HG03039 (cell line): ENCODE data around the gene SATB1.
A peak's percentile ranks its signal among the peaks of the same experiment; 100 is the strongest.

Experiments
- ATAC-seq: cut with Tn5 transposase; IDR thresholded peaks from one replicate; pipeline ENCODE4 v1.9.1; 2021; ENCODE audit warnings: mild to moderate bottlenecking, moderate library complexity; ENCODE audit not compliant: unreplicated experiment

Gene SATB1

GRCh38 chr3:18432752-18433151 lies 7.6 kb upstream of the SATB1 start:
- ATAC-seq = no peak

- ATAC-seq = no peak
Observed at GRCh38 chr3:18431266-18431665, 6.1 kb upstream of the SATB1 start.

GRCh38 chr3:18428991-18429745 lies 4.0 kb upstream of the SATB1 start:
- no peak for ATAC-seq

GRCh38 chr3:18428036-18428435 lies 2.9 kb upstream of the SATB1 start:
- ATAC-seq = no peak

- ATAC-seq = no peak
Observed at GRCh38 chr3:18426597-18427193, 1.6 kb upstream of the SATB1 start.

GRCh38 chr3:18425641-18426257 lies 610 bp upstream of the SATB1 start:
- no peak for ATAC-seq

GRCh38 chr3:18424213-18424728 lies 868 bp downstream of the SATB1 start:
- peak; percentile 1 for ATAC-seq

- peak; percentile 84 for ATAC-seq
Observed at GRCh38 chr3:18423401-18424212, 1.5 kb downstream of the SATB1 start.

GRCh38 chr3:18422972-18423371 lies 2.2 kb downstream of the SATB1 start:
- no peak for ATAC-seq

- no peak for ATAC-seq
Observed at GRCh38 chr3:18420555-18420954, 4.6 kb downstream of the SATB1 start.

- no peak for ATAC-seq
Observed at GRCh38 chr3:18419232-18419631, 5.9 kb downstream of the SATB1 start.

GRCh38 chr3:18417904-18418572 lies 7.1 kb downstream of the SATB1 start:
- no peak for ATAC-seq

- no peak for ATAC-seq
Observed at GRCh38 chr3:18416332-18416731, 8.8 kb downstream of the SATB1 start.

- ATAC-seq = no peak
Observed at GRCh38 chr3:18415839-18416238, 9.3 kb downstream of the SATB1 start.

- ATAC-seq = no peak
Observed at GRCh38 chr3:18415167-18415566, 10.0 kb downstream of the SATB1 start.

GRCh38 chr3:18412684-18413083 lies 12.5 kb downstream of the SATB1 start:
- ATAC-seq = no peak

- ATAC-seq = no peak
Observed at GRCh38 chr3:18411541-18411940, 13.6 kb downstream of the SATB1 start.

- no peak for ATAC-seq
Observed at GRCh38 chr3:18410205-18410604, 14.9 kb downstream of the SATB1 start.

GRCh38 chr3:18409266-18409665 lies 15.9 kb downstream of the SATB1 start:
- ATAC-seq = no peak

- ATAC-seq = no peak
Observed at GRCh38 chr3:18405141-18405540, 20.0 kb downstream of the SATB1 start.

GRCh38 chr3:18403061-18403460 lies 22.1 kb downstream of the SATB1 start:
- no peak for ATAC-seq
